ENCODE data around the gene MCM3AP.

DNA sequence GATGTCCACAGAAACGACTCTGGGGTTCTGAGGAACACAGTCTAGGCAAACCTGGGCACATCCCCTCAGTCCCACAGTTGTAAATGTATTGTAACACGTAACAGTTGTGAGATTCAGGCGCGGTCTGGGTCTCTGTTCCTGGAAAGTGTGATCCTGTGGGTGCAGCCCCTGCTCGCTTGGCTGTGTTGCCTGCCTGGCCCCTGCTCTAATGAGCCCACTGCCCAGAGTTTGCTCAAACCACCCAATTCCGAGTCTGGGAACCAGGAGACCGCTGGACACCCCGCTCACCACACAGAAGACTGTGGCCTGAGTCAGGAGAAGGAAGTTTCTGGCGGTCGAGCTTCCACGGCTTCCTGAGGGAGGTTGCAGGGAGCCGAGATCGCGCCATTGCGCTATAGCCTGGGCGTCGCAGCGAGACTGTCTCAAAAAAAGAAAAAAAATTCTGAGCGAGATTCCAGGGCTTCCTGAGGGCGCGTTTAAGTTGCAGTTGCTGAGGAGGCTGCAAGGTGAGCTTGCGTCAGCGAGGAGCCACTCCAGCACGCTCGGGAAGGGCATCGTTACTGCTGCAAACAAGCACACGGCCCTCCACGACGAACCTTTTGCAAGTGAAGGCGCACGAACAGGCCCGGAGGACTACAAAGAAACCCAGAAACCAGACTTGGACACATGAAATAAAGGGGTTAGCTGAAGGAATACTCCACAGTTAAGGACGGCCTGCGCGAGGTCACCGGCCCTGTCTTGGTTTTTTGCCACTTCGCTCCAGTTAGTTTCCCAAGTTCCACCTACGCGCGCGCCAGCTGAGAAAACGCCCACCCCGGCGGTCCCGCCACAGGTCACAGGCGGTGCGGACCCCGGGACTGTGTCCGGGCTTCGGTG, 37.2 kb upstream of the MCM3AP start:
- TF ChIP-seq, protein P1, sequence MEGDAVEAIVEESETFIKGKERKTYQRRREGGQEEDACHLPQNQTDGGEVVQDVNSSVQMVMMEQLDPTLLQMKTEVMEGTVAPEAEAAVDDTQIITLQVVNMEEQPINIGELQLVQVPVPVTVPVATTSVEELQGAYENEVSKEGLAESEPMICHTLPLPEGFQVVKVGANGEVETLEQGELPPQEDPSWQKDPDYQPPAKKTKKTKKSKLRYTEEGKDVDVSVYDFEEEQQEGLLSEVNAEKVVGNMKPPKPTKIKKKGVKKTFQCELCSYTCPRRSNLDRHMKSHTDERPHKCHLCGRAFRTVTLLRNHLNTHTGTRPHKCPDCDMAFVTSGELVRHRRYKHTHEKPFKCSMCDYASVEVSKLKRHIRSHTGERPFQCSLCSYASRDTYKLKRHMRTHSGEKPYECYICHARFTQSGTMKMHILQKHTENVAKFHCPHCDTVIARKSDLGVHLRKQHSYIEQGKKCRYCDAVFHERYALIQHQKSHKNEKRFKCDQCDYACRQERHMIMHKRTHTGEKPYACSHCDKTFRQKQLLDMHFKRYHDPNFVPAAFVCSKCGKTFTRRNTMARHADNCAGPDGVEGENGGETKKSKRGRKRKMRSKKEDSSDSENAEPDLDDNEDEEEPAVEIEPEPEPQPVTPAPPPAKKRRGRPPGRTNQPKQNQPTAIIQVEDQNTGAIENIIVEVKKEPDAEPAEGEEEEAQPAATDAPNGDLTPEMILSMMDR (IDR thresholded peaks at IDR 0.05; ENCODE audit: low read length) = no peak
- no peak for TF ChIP-seq EZH2 (IDR thresholded peaks at IDR 0.05; ENCODE audit: borderline replicate concordance, low read length)

All from OCI-LY1 (cell line).